ENCODE results near the gene PSMD1.
"Not testable (repeated sequence)": the region's sequence is repeated elsewhere in the genome, so short reads cannot be mapped to it uniquely, and the experiment has no call there.

Gene PSMD1

GRCh38 chr2:231139796-231140195 lies 83.1 kb downstream of the PSMD1 start:
- Histone ChIP-seq H3K36me3 (ENCODE audit: low read length) (peaks cover 4% of the 10 kb centered on the region; the same call in 1 of the 2 replicates), H4K20me1 (ENCODE audit: low read depth, low read length) (no peaks in the 10 kb centered on the region), H2AFZ (ENCODE audit: low read depth, low read length, severe bottlenecking) (no peak overlapping the region), H3K9ac (ENCODE audit: low read length) (no peak overlapping the region), H3K4me2 (ENCODE audit: low read depth, low read length, poor library complexity, severe bottlenecking) (no peak overlapping the region), H3K79me2 (ENCODE audit: insufficient read depth, low read length) (no peaks in the 10 kb centered on the region), H3K4me3 (ENCODE audit: insufficient read depth, low read length, poor library complexity, severe bottlenecking) (no peak overlapping the region), H3K27ac (ENCODE audit: low read depth, low read length) (peak overlapping the region; percentile 39), H3K27me3 (ENCODE audit: low read length) (no peaks in the 10 kb centered on the region), H3F3A (ENCODE audit: insufficient read depth) (0 out of 2 replicates have a peak, but pooled peaks cover 3% of the 10 kb centered on the region), H3K9me3 (ENCODE audit: insufficient read depth, low read length) (no peaks in the 10 kb centered on the region), H3K9me2 (replicated peaks; ENCODE audit: insufficient read depth, low read length) (no peaks in the 10 kb centered on the region)
- TF ChIP-seq CTCF (IDR thresholded peaks at IDR 0.05; ENCODE audit: insufficient read depth, low read length, poor library complexity, severe bottlenecking) (no peak), EZH2phosphoT487 (conservative IDR thresholded peaks at IDR 0.05; ENCODE audit: low read length) (no peak)

- not testable (repeated sequence) for H3K4me3 ChIP-seq (ENCODE audit: insufficient read depth, low read length, poor library complexity, severe bottlenecking); H3K9ac ChIP-seq (ENCODE audit: low read length); H3K9me3 ChIP-seq (ENCODE audit: insufficient read depth, low read length); H4K20me1 ChIP-seq (ENCODE audit: low read depth, low read length); H3K27ac ChIP-seq (ENCODE audit: low read depth, low read length); H3K27me3 ChIP-seq (ENCODE audit: low read length); H3K9me2 ChIP-seq (replicated peaks; ENCODE audit: insufficient read depth, low read length); H2AFZ ChIP-seq (ENCODE audit: low read depth, low read length, severe bottlenecking); H3K4me2 ChIP-seq (ENCODE audit: low read depth, low read length, poor library complexity, severe bottlenecking); H3K79me2 ChIP-seq (ENCODE audit: insufficient read depth, low read length); H3K36me3 ChIP-seq (ENCODE audit: low read length); H3F3A ChIP-seq (ENCODE audit: insufficient read depth)
Observed at GRCh38 chr2:231140808-231141207, 84.1 kb downstream of the PSMD1 start.

DNA sequence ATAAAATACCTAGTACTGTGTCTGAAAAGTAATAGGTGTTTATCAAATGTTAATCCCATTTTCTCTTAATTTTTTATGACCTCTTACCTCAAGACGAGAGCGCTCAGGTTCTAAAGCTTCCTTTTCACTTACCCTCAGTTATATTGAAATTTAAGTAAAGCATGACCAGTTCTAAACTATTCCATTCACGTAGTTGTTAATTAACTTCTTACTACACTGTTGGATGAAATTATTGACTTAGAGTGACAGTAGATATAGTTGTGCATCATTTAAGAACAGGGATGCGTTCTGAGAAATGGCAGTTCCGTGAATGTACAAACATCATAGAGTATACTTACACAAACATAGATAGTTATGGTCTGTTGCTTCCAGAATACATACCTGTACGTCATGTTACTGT lies 88.2 kb downstream of the PSMD1 start:
- no peak overlapping the region for H3K9ac ChIP-seq (ENCODE audit: low read length)
- H3F3A ChIP-seq (ENCODE audit: insufficient read depth) = 0 out of 2 replicates have a peak, but pooled peaks cover 3% of the 10 kb centered on the region
- no peak overlapping the region for H2AFZ ChIP-seq (ENCODE audit: low read depth, low read length, severe bottlenecking)
- no peak overlapping the region for H3K27ac ChIP-seq (ENCODE audit: low read depth, low read length)
- no peaks in the 10 kb centered on the region for H3K27me3 ChIP-seq (ENCODE audit: low read length)
- peaks cover 15% of the 10 kb centered on the region; the same call in 1 of the 2 replicates for H3K36me3 ChIP-seq (ENCODE audit: low read length)
- H4K20me1 ChIP-seq (ENCODE audit: low read depth, low read length) = no peaks in the 10 kb centered on the region
- H3K9me2 ChIP-seq (replicated peaks; ENCODE audit: insufficient read depth, low read length) = no peaks in the 10 kb centered on the region
- H3K4me2 ChIP-seq (ENCODE audit: low read depth, low read length, poor library complexity, severe bottlenecking) = no peak overlapping the region
- H3K79me2 ChIP-seq (ENCODE audit: insufficient read depth, low read length) = no peaks in the 10 kb centered on the region
- H3K4me3 ChIP-seq (ENCODE audit: insufficient read depth, low read length, poor library complexity, severe bottlenecking) = no peak overlapping the region
- no peaks in the 10 kb centered on the region for H3K9me3 ChIP-seq (ENCODE audit: insufficient read depth, low read length)
- TF ChIP-seq EZH2phosphoT487 (conservative IDR thresholded peaks at IDR 0.05; ENCODE audit: low read length) (no peak), CTCF (IDR thresholded peaks at IDR 0.05; ENCODE audit: insufficient read depth, low read length, poor library complexity, severe bottlenecking) (no peak)

GRCh38 chr2:231146665-231147064 lies 90.0 kb downstream of the PSMD1 start:
- Histone ChIP-seq H3K79me2 (ENCODE audit: insufficient read depth, low read length) (no peaks in the 10 kb centered on the region), H3K36me3 (ENCODE audit: low read length) (peaks cover 15% of the 10 kb centered on the region; the same call in 1 of the 2 replicates), H2AFZ (ENCODE audit: low read depth, low read length, severe bottlenecking) (no peak overlapping the region)

More at GRCh38 chr2:231146665-231147064, 90.0 kb downstream of the PSMD1 start:
- H3K9me3 ChIP-seq (ENCODE audit: insufficient read depth, low read length) = no peaks in the 10 kb centered on the region
- no peak overlapping the region for H3K4me2 ChIP-seq (ENCODE audit: low read depth, low read length, poor library complexity, severe bottlenecking)
- H3K4me3 ChIP-seq (ENCODE audit: insufficient read depth, low read length, poor library complexity, severe bottlenecking) = no peak overlapping the region
- H3K9ac ChIP-seq (ENCODE audit: low read length) = no peak overlapping the region
- H3F3A ChIP-seq (ENCODE audit: insufficient read depth) = 0 out of 2 replicates have a peak, but pooled peaks cover 8% of the 10 kb centered on the region
- H3K27me3 ChIP-seq (ENCODE audit: low read length) = no peaks in the 10 kb centered on the region
- no peaks in the 10 kb centered on the region for H4K20me1 ChIP-seq (ENCODE audit: low read depth, low read length)
- H3K9me2 ChIP-seq (replicated peaks; ENCODE audit: insufficient read depth, low read length) = no peaks in the 10 kb centered on the region
- no peak overlapping the region for H3K27ac ChIP-seq (ENCODE audit: low read depth, low read length)
- no peak for TF ChIP-seq EZH2phosphoT487 (conservative IDR thresholded peaks at IDR 0.05; ENCODE audit: low read length)
- TF ChIP-seq CTCF (IDR thresholded peaks at IDR 0.05; ENCODE audit: insufficient read depth, low read length, poor library complexity, severe bottlenecking) = no peak
